ENCODE measurements around the gene TMOD1.

Gene TMOD1

GRCh38 chr9:97518166-97518908 is 16.9 kb downstream of the TMOD1 start:
- DNase-seq: no peak

GRCh38 chr9:97518909-97519307 is 17.4 kb downstream of the TMOD1 start:
- DNase-seq: no peak

- no peak for DNase-seq
Observed at GRCh38 chr9:97519441-97519970, 18.0 kb downstream of the TMOD1 start.

GRCh38 chr9:97521576-97522333 is 20.3 kb downstream of the TMOD1 start:
- no peak for DNase-seq

GRCh38 chr9:97524424-97524823 is 23.0 kb downstream of the TMOD1 start:
- no peak for DNase-seq

GRCh38 chr9:97525451-97525850 is 24.0 kb downstream of the TMOD1 start:
- no peak for DNase-seq

GRCh38 chr9:97526895-97527575 is 25.6 kb downstream of the TMOD1 start:
- no peak for DNase-seq

GRCh38 chr9:97527626-97528528 is 26.4 kb downstream of the TMOD1 start:
- no peak for DNase-seq

- no peak for DNase-seq
Observed at GRCh38 chr9:97528529-97529230, 27.2 kb downstream of the TMOD1 start.

- DNase-seq: no peak
Observed at GRCh38 chr9:97529363-97530076, 28.1 kb downstream of the TMOD1 start.

GRCh38 chr9:97531888-97532376 is 30.5 kb downstream of the TMOD1 start:
- DNase-seq: no peak

- no peak for DNase-seq
Observed at GRCh38 chr9:97534185-97534584, 32.7 kb downstream of the TMOD1 start.

- no peak for DNase-seq
Observed at GRCh38 chr9:97534961-97535594, 33.6 kb downstream of the TMOD1 start.

- DNase-seq: no peak
Observed at GRCh38 chr9:97535771-97536170, 34.3 kb downstream of the TMOD1 start.

- DNase-seq: no peak
Observed at GRCh38 chr9:97536480-97536879, 35.0 kb downstream of the TMOD1 start.

- no peak for DNase-seq
Observed at GRCh38 chr9:97543561-97543960, 42.1 kb downstream of the TMOD1 start.

GRCh38 chr9:97545486-97545885 is 44.0 kb downstream of the TMOD1 start:
- DNase-seq: no peak

GRCh38 chr9:97547098-97547829 is 45.8 kb downstream of the TMOD1 start:
- no peak for DNase-seq

- no peak for DNase-seq
Observed at GRCh38 chr9:97548379-97548778, 46.9 kb downstream of the TMOD1 start.

Measured in NK-92 treated with Interleukin-12 subunit alpha and Interleukin-12 subunit beta, amount 100 ng/mL, for 24 hours (cell line).